ENCODE measurements around the gene PFDN5.

The PFDN5 gene

GRCh38 chr12:53347905-53348304 lies 52.6 kb downstream of the PFDN5 start:
- DNase-seq (ENCODE audit: low read depth), result no peak
- TF ChIP-seq CTCF (IDR thresholded peaks at IDR 0.05; ENCODE audit: low read depth, low read length), result no peak
- TF ChIP-seq MAX (IDR thresholded peaks at IDR 0.05; ENCODE audit: low read depth, low read length), result no peak
- no peak for TF ChIP-seq POLR2A (IDR thresholded peaks at IDR 0.05; ENCODE audit: extremely low read depth, insufficient read length)
- TF ChIP-seq MYC (IDR thresholded peaks at IDR 0.05; ENCODE audit: low read depth, low read length), result no peak
- no peak overlapping the region for H3K4me3 ChIP-seq (ENCODE audit: low read depth, low read length)
